ENCODE results near the gene SCAANT1. TPM values are rescaled to one million over a fixed set of nuclear protein-coding genes. Genes with fewer than 3 reads are reported as not detected.
A peak's percentile ranks its signal among the peaks of the same experiment; 100 is the strongest.

The SCAANT1 gene
- total RNA-seq: not detected

GRCh38 chr3:63911873-63912767 lies at the start of gene SCAANT1:
Gene SCAANT1, minus strand, starts transcription at chr3:63912383.
- ChIA-PET POLR2A (interaction anchor here (0.6 to 3.1 kb wide), 25 partner anchors 10 to 111 kb away, joined by 3 to 32 read pairs (median 4); partner anchors contain the start of genes ATXN7, PSMD6 and THOC7), CTCF (interaction anchor here (0.7 to 1.0 kb wide), 3 partner anchors 48 to 110 kb away, joined by 3 read pairs; partner anchors contain the start of genes ATXN7 and THOC7)
- Mint-ChIP-seq H3K4me3 (peak within 1 kb of the TSS; percentile 85), H3K4me1 (peaks cover 51% of the 10 kb centered on the region), H3K27ac (peak within 1 kb of the TSS; percentile 96), H3K9me3 (no peaks in the 10 kb centered on the region), H3K36me3 (ENCODE audit: low read depth) (peaks cover 35% of the 10 kb centered on the region), H3K27me3 (no peaks in the 10 kb centered on the region)
- peak; percentile 80 for DNase-seq

- H3K9me3 Mint-ChIP-seq: no peaks in the 10 kb centered on the region
- ChIA-PET CTCF (interaction anchor here (0.8 to 13.6 kb wide), 17 partner anchors 8 to 99 kb away, joined by 3 to 201 read pairs (median 6); partner anchors contain the start of gene PSMD6), POLR2A (interaction anchor here (1.0 to 11.6 kb wide), 5 partner anchors 11 to 62 kb away, joined by 3 to 249 read pairs (median 4); partner anchors contain the start of genes PSMD6 and SCAANT1)
- H3K4me3 Mint-ChIP-seq: no peak overlapping the region
- no peak for DNase-seq
- peaks cover 58% of the 10 kb centered on the region for H3K4me1 Mint-ChIP-seq
- no peak overlapping the region for H3K27ac Mint-ChIP-seq
- H3K36me3 Mint-ChIP-seq (ENCODE audit: low read depth): peaks cover 5% of the 10 kb centered on the region
- no peaks in the 10 kb centered on the region for H3K27me3 Mint-ChIP-seq
Observed at GRCh38 chr3:63961891-63962290, 49.7 kb upstream of the SCAANT1 start.

GRCh38 chr3:63960048-63960711 lies 48.0 kb upstream of the SCAANT1 start:
- Mint-ChIP-seq H3K4me3 (no peak overlapping the region), H3K27me3 (no peaks in the 10 kb centered on the region), H3K36me3 (ENCODE audit: low read depth) (peaks cover 10% of the 10 kb centered on the region), H3K27ac (peak overlapping the region; percentile 24), H3K9me3 (no peaks in the 10 kb centered on the region), H3K4me1 (peaks cover 46% of the 10 kb centered on the region)
- ChIA-PET POLR2A (interaction anchor here (1.0 to 11.6 kb wide), 3 partner anchors 9 to 18 kb away, joined by 5 to 249 read pairs (median 15); no protein-coding TSS in a partner anchor), CTCF (interaction anchor here (0.7 to 13.6 kb wide), 9 partner anchors 8 to 100 kb away, joined by 3 to 201 read pairs (median 3); partner anchors contain the start of gene PSMD6)
- DNase-seq: no peak

DNA sequence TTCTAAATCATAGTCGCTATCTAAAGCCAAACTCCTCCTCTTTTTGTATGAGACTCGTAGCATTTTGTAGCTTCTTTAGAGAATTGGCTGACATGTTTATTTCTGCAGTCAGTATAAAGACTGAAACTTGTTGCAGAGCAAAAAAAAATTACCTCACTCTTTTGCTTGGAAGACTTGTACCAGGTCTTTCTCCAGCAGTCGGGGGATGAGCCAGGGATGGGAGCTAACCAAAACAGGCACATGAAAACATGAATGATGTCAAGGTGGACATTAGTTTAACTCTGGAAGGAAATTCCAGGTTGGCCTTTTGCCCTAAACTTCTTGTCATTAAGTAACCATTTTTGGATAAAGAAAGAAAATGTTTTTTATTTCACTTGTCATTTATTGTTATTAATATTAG lies 47.0 kb upstream of the SCAANT1 start:
- ChIA-PET POLR2A (interaction anchor here (3.2 kb wide), 1 partner anchor 8 kb away, joined by 15 read pairs; no protein-coding TSS in a partner anchor), CTCF (interaction anchor here (0.8 to 2.6 kb wide), 4 partner anchors 9 to 64 kb away, joined by 3 to 10 read pairs (median 4); no protein-coding TSS in a partner anchor)
- Mint-ChIP-seq H3K4me3 (no peak overlapping the region), H3K27ac (no peak overlapping the region), H3K9me3 (no peaks in the 10 kb centered on the region), H3K27me3 (no peaks in the 10 kb centered on the region), H3K36me3 (ENCODE audit: low read depth) (peaks cover 16% of the 10 kb centered on the region), H3K4me1 (peaks cover 35% of the 10 kb centered on the region)
- DNase-seq: no peak

- H3K27ac Mint-ChIP-seq: no peak overlapping the region
- ChIA-PET CTCF (no interaction called here), POLR2A (interaction anchor here (3.2 kb wide), 1 partner anchor 12 kb away, joined by 15 read pairs; no protein-coding TSS in a partner anchor)
- H3K27me3 Mint-ChIP-seq: no peaks in the 10 kb centered on the region
- no peak overlapping the region for H3K4me3 Mint-ChIP-seq
- H3K36me3 Mint-ChIP-seq (ENCODE audit: low read depth): peaks cover 17% of the 10 kb centered on the region
- peaks cover 35% of the 10 kb centered on the region for H3K4me1 Mint-ChIP-seq
- no peaks in the 10 kb centered on the region for H3K9me3 Mint-ChIP-seq
- DNase-seq: no peak
Observed at GRCh38 chr3:63955830-63956545, 43.8 kb upstream of the SCAANT1 start.

DNA sequence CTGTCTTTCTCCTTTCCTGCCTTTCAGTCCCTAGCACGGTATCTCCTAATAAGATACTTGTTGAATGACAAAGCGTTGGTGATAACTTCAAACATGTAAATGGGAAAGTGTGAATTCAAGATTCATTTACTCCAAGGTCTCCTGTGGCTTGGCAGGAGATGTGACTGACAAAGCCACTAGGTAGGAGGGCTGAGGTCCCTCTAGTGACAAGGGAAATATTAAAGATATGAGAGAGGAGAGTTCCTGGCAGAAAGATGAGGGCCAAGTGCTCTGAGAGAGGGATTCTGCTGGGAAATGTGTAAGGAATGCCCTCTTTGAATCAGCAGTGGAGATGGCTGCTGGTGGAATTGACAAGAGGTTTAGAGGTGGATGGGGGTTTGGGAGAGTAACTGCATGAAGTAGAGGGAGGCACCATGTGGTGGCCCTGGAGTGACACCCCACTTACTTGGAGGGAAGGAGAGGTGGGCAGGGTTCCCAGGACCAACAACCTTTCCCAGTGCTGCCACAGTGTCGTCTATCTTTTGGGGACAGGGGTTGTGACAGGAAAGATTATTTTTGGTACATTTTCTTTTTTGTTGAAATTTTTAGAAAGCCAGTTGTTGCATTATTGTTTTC lies 43.0 kb upstream of the SCAANT1 start:
- no peaks in the 10 kb centered on the region for H3K27me3 Mint-ChIP-seq
- H3K9me3 Mint-ChIP-seq: no peaks in the 10 kb centered on the region
- peaks cover 17% of the 10 kb centered on the region for H3K36me3 Mint-ChIP-seq (ENCODE audit: low read depth)
- no peak for DNase-seq
- peaks cover 33% of the 10 kb centered on the region for H3K4me1 Mint-ChIP-seq
- no peak overlapping the region for H3K27ac Mint-ChIP-seq
- H3K4me3 Mint-ChIP-seq: no peak overlapping the region
- CTCF ChIA-PET: no interaction called here
- POLR2A ChIA-PET: no interaction called here

GRCh38 chr3:63954182-63954581 lies 42.0 kb upstream of the SCAANT1 start:
- ChIA-PET CTCF (no interaction called here), POLR2A (no interaction called here)
- no peak for DNase-seq
- no peak overlapping the region for H3K4me3 Mint-ChIP-seq
- no peaks in the 10 kb centered on the region for H3K9me3 Mint-ChIP-seq
- no peaks in the 10 kb centered on the region for H3K27me3 Mint-ChIP-seq
- H3K27ac Mint-ChIP-seq: no peak overlapping the region
- peaks cover 17% of the 10 kb centered on the region for H3K36me3 Mint-ChIP-seq (ENCODE audit: low read depth)
- H3K4me1 Mint-ChIP-seq: peaks cover 34% of the 10 kb centered on the region

- Mint-ChIP-seq H3K27ac (peak overlapping the region; percentile 52), H3K9me3 (no peaks in the 10 kb centered on the region), H3K27me3 (no peaks in the 10 kb centered on the region), H3K4me1 (peaks cover 41% of the 10 kb centered on the region), H3K4me3 (no peak overlapping the region), H3K36me3 (ENCODE audit: low read depth) (peaks cover 20% of the 10 kb centered on the region)
- CTCF ChIA-PET: interaction anchor here (0.5 to 3.3 kb wide), 6 partner anchors 8 to 56 kb away, joined by 3 to 20 read pairs (median 3); no protein-coding TSS in a partner anchor
- no peak for DNase-seq
- POLR2A ChIA-PET: interaction anchor here (0.8 to 1.6 kb wide), 3 partner anchors 8 to 40 kb away, joined by 3 to 5 read pairs (median 4); partner anchors contain the start of gene SCAANT1
Observed at GRCh38 chr3:63952248-63952594, 40.0 kb upstream of the SCAANT1 start.

- Mint-ChIP-seq H3K4me1 (peaks cover 44% of the 10 kb centered on the region), H3K36me3 (ENCODE audit: low read depth) (peaks cover 22% of the 10 kb centered on the region), H3K27ac (peak overlapping the region; percentile 52), H3K9me3 (no peaks in the 10 kb centered on the region), H3K4me3 (peak overlapping the region; percentile 12), H3K27me3 (no peaks in the 10 kb centered on the region)
- CTCF ChIA-PET: interaction anchor here (0.5 to 3.3 kb wide), 8 partner anchors 9 to 72 kb away, joined by 3 to 20 read pairs (median 3); partner anchors contain the start of gene PSMD6
- DNase-seq: no peak
- POLR2A ChIA-PET: interaction anchor here (0.7 to 1.6 kb wide), 8 partner anchors 9 to 40 kb away, joined by 3 to 8 read pairs (median 4); partner anchors contain the start of gene SCAANT1
Observed at GRCh38 chr3:63951492-63952247, 39.5 kb upstream of the SCAANT1 start.

DNA sequence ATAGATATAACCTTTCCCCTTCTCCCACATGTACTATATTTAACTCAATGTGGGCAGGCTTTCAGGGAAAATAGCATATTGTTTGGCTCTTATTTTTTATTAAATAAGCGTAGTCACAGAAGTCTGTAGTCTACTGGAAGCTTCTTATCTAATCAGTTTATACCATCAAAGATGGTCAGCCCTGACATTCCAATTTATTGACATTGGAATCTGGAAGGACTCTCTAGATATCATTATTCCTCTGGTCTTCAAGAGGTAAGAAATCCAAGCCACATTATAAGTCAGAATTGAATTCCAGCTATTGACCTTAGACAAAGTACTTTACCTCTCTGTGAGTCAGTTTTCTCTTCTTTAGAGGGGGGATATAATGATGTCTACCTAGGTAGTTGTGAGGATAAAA lies 38.5 kb upstream of the SCAANT1 start:
- H3K4me3 Mint-ChIP-seq: no peak overlapping the region
- peaks cover 22% of the 10 kb centered on the region for H3K36me3 Mint-ChIP-seq (ENCODE audit: low read depth)
- no peaks in the 10 kb centered on the region for H3K27me3 Mint-ChIP-seq
- no peaks in the 10 kb centered on the region for H3K9me3 Mint-ChIP-seq
- H3K27ac Mint-ChIP-seq: no peak overlapping the region
- no peak for DNase-seq
- H3K4me1 Mint-ChIP-seq: peaks cover 45% of the 10 kb centered on the region
- ChIA-PET CTCF (interaction anchor here (0.8 to 3.3 kb wide), 5 partner anchors 10 to 73 kb away, joined by 3 to 20 read pairs (median 5); partner anchors contain the start of gene PSMD6), POLR2A (interaction anchor here (0.7 to 2.0 kb wide), 7 partner anchors 9 to 39 kb away, joined by 3 to 8 read pairs (median 4); partner anchors contain the start of gene SCAANT1)

GRCh38 chr3:63949005-63949404 lies 36.8 kb upstream of the SCAANT1 start:
- ChIA-PET POLR2A (interaction anchor here (1.3 to 2.1 kb wide), 2 partner anchors 13 to 28 kb away, joined by 3 to 12 read pairs; no protein-coding TSS in a partner anchor), CTCF (interaction anchor here (3.3 kb wide), 1 partner anchor 14 kb away, joined by 20 read pairs; no protein-coding TSS in a partner anchor)
- Mint-ChIP-seq H3K27ac (no peak overlapping the region), H3K9me3 (no peaks in the 10 kb centered on the region), H3K4me1 (peaks cover 51% of the 10 kb centered on the region), H3K36me3 (ENCODE audit: low read depth) (peaks cover 21% of the 10 kb centered on the region), H3K4me3 (no peak overlapping the region), H3K27me3 (no peaks in the 10 kb centered on the region)
- DNase-seq: no peak

Measured in activated CD4-positive, alpha-beta memory T cell treated with anti-CD3 and anti-CD28 coated beads, Interleukin-2, amount 10 ng/mL, durations not matched to agents 7 days and 5 days (primary cell).